ENCODE measurements around the gene EPB41L4A.

- TF ChIP-seq CTCF (IDR thresholded peaks at IDR 0.05): no peak
- TF ChIP-seq POLR2A (IDR thresholded peaks at IDR 0.05): no peak
Measured at GRCh38 chr5:112385969-112386368, 33.1 kb downstream of the EPB41L4A start.

All from lower leg skin (tissue), 3 donors.